ENCODE data around the gene PACC1. TPM values are rescaled to one million over a fixed set of nuclear protein-coding genes. Genes with fewer than 3 reads are reported as not detected.

PACC1 gene
- total RNA-seq, 1 donor from 2014 or later, result 25.8 TPM

GRCh38 chr1:212412374-212412773 is 2.3 kb downstream of the PACC1 start:
- peaks cover 16% of the 10 kb centered on the region for H3K36me3 Mint-ChIP-seq (ENCODE audit: unreplicated experiment)
- peaks cover 13% of the 10 kb centered on the region for H3K27me3 Mint-ChIP-seq (ENCODE audit: unreplicated experiment)
- peaks cover 11% of the 10 kb centered on the region for H3K4me1 Mint-ChIP-seq (ENCODE audit: low read depth, unreplicated experiment)
- H3K27ac Mint-ChIP-seq (ENCODE audit: unreplicated experiment), result no peak overlapping the region
- DNase-seq, result no peak
- H3K9me3 Mint-ChIP-seq (ENCODE audit: unreplicated experiment), result peaks cover 11% of the 10 kb centered on the region
- no peak overlapping the region for H3K4me3 Mint-ChIP-seq (ENCODE audit: unreplicated experiment)
- no peak for TF ChIP-seq CTCF (IDR thresholded peaks at IDR 0.05; ENCODE audit: partially characterized antibody, unreplicated experiment)

GRCh38 chr1:212410231-212410820 is 4.4 kb downstream of the PACC1 start:
- Mint-ChIP-seq H3K4me3 (ENCODE audit: unreplicated experiment) (no peak overlapping the region), H3K36me3 (ENCODE audit: unreplicated experiment) (peaks cover 16% of the 10 kb centered on the region), H3K4me1 (ENCODE audit: low read depth, unreplicated experiment) (peaks cover 11% of the 10 kb centered on the region), H3K9me3 (ENCODE audit: unreplicated experiment) (peaks cover 7% of the 10 kb centered on the region), H3K27me3 (ENCODE audit: unreplicated experiment) (peaks cover 10% of the 10 kb centered on the region), H3K27ac (ENCODE audit: unreplicated experiment) (no peak overlapping the region)
- no peak for TF ChIP-seq CTCF (IDR thresholded peaks at IDR 0.05; ENCODE audit: partially characterized antibody, unreplicated experiment)
- no peak for DNase-seq

GRCh38 chr1:212402666-212403321 is 11.9 kb downstream of the PACC1 start:
- Mint-ChIP-seq H3K27ac (ENCODE audit: unreplicated experiment) (no peak overlapping the region), H3K9me3 (ENCODE audit: unreplicated experiment) (peaks cover 2% of the 10 kb centered on the region), H3K4me3 (ENCODE audit: unreplicated experiment) (no peak overlapping the region), H3K4me1 (ENCODE audit: low read depth, unreplicated experiment) (peaks cover 4% of the 10 kb centered on the region), H3K36me3 (ENCODE audit: unreplicated experiment) (peaks cover 13% of the 10 kb centered on the region), H3K27me3 (ENCODE audit: unreplicated experiment) (no peaks in the 10 kb centered on the region)
- no peak for DNase-seq
- no peak for TF ChIP-seq CTCF (IDR thresholded peaks at IDR 0.05; ENCODE audit: partially characterized antibody, unreplicated experiment)

GRCh38 chr1:212401838-212402582 is 12.7 kb downstream of the PACC1 start:
- DNase-seq, result no peak
- H3K27ac Mint-ChIP-seq (ENCODE audit: unreplicated experiment), result no peak overlapping the region
- no peak overlapping the region for H3K4me3 Mint-ChIP-seq (ENCODE audit: unreplicated experiment)
- peaks cover 4% of the 10 kb centered on the region for H3K4me1 Mint-ChIP-seq (ENCODE audit: low read depth, unreplicated experiment)
- peaks cover 2% of the 10 kb centered on the region for H3K9me3 Mint-ChIP-seq (ENCODE audit: unreplicated experiment)
- TF ChIP-seq CTCF (IDR thresholded peaks at IDR 0.05; ENCODE audit: partially characterized antibody, unreplicated experiment), result no peak
- H3K36me3 Mint-ChIP-seq (ENCODE audit: unreplicated experiment), result peaks cover 20% of the 10 kb centered on the region
- H3K27me3 Mint-ChIP-seq (ENCODE audit: unreplicated experiment), result no peaks in the 10 kb centered on the region

- DNase-seq, result no peak
- peaks cover 25% of the 10 kb centered on the region for H3K36me3 Mint-ChIP-seq (ENCODE audit: unreplicated experiment)
- H3K4me1 Mint-ChIP-seq (ENCODE audit: low read depth, unreplicated experiment), result peaks cover 4% of the 10 kb centered on the region
- TF ChIP-seq CTCF (IDR thresholded peaks at IDR 0.05; ENCODE audit: partially characterized antibody, unreplicated experiment), result no peak
- no peak overlapping the region for H3K27ac Mint-ChIP-seq (ENCODE audit: unreplicated experiment)
- H3K27me3 Mint-ChIP-seq (ENCODE audit: unreplicated experiment), result no peaks in the 10 kb centered on the region
- no peak overlapping the region for H3K4me3 Mint-ChIP-seq (ENCODE audit: unreplicated experiment)
- peaks cover 2% of the 10 kb centered on the region for H3K9me3 Mint-ChIP-seq (ENCODE audit: unreplicated experiment)
Measured at GRCh38 chr1:212401042-212401441, 13.6 kb downstream of the PACC1 start.
